HG02870 (cell line): Measurements from ENCODE around the gene MLIP.
A peak's percentile ranks its signal among the peaks of the same experiment; 100 is the strongest.

ENCODE experiments used
- ATAC-seq: cut with Tn5 transposase; IDR thresholded peaks from one replicate; pipeline ENCODE4 v1.9.1; 2021; ENCODE audit warnings: mild to moderate bottlenecking, moderate library complexity; ENCODE audit not compliant: unreplicated experiment

Gene MLIP

GRCh38 chr6:54094786-54095185, 16.5 kb upstream of the MLIP start:
- no peak for ATAC-seq

- no peak for ATAC-seq
These were observed 15.5 kb upstream of the MLIP start for GRCh38 chr6:54095723-54096122.

- no peak for ATAC-seq
These were observed 14.4 kb upstream of the MLIP start for GRCh38 chr6:54096811-54097210.

- ATAC-seq, result no peak
These were observed 13.5 kb upstream of the MLIP start for GRCh38 chr6:54097753-54098152.

- ATAC-seq, result no peak
These were observed 12.7 kb upstream of the MLIP start for GRCh38 chr6:54098450-54099044.

GRCh38 chr6:54099225-54099624, 12.0 kb upstream of the MLIP start:
- ATAC-seq, result no peak

GRCh38 chr6:54100411-54101006, 10.7 kb upstream of the MLIP start:
- no peak for ATAC-seq

- no peak for ATAC-seq
These were observed 9.0 kb upstream of the MLIP start for GRCh38 chr6:54102238-54102637.

GRCh38 chr6:54103497-54103896, 7.7 kb upstream of the MLIP start:
- no peak for ATAC-seq

- no peak for ATAC-seq
These were observed 4.5 kb upstream of the MLIP start for GRCh38 chr6:54106727-54107126.

GRCh38 chr6:54107470-54108090, 3.7 kb upstream of the MLIP start:
- no peak for ATAC-seq

- no peak for ATAC-seq
These were observed 3.0 kb upstream of the MLIP start for GRCh38 chr6:54108271-54108670.

GRCh38 chr6:54109586-54109985, 1.7 kb upstream of the MLIP start:
- no peak for ATAC-seq

GRCh38 chr6:54112151-54112650, 958 bp downstream of the MLIP start:
- no peak for ATAC-seq

- no peak for ATAC-seq
These were observed 3.7 kb downstream of the MLIP start for GRCh38 chr6:54114991-54115390.

GRCh38 chr6:54115966-54116365, 4.7 kb downstream of the MLIP start:
- no peak for ATAC-seq

GRCh38 chr6:54118117-54118516, 6.9 kb downstream of the MLIP start:
- ATAC-seq, result no peak

- ATAC-seq, result no peak
These were observed 14.2 kb downstream of the MLIP start for GRCh38 chr6:54125493-54125892.

GRCh38 chr6:54130179-54130578, 18.9 kb downstream of the MLIP start:
- no peak for ATAC-seq

GRCh38 chr6:54132587-54132986, 21.3 kb downstream of the MLIP start:
- peak; percentile 53 for ATAC-seq

GRCh38 chr6:54133186-54133585, 21.9 kb downstream of the MLIP start:
- no peak for ATAC-seq

GRCh38 chr6:54134935-54135334, 23.7 kb downstream of the MLIP start:
- no peak for ATAC-seq
